ENCODE results near the gene RAB36. TPM values are rescaled to one million over a fixed set of nuclear protein-coding genes. Genes with fewer than 3 reads are reported as not detected.

Gene RAB36
- total RNA-seq, 1 donor from 2014 or later = 9.6 TPM

DNA sequence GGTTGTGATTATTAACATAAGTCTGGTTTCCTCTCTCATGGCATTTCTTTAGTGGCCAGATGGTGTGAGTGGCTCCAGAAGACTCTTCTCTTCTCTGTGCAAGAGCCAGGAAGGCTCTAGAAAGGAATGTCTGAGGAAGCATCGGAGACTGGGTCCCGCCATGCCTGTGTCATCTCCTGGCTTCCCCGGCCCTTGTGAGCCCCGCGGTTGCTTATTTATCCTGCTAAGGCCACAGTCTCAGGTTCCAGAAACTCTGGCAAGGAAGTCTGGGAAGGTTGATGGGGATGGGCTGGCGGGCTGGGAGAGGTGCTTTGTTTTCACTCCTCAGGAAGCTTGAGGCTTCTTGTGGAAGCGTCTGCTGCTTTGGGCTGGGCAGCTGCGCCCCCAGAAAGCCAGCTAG, 53.9 kb downstream of the RAB36 start:
- TF ChIP-seq, protein P1, sequence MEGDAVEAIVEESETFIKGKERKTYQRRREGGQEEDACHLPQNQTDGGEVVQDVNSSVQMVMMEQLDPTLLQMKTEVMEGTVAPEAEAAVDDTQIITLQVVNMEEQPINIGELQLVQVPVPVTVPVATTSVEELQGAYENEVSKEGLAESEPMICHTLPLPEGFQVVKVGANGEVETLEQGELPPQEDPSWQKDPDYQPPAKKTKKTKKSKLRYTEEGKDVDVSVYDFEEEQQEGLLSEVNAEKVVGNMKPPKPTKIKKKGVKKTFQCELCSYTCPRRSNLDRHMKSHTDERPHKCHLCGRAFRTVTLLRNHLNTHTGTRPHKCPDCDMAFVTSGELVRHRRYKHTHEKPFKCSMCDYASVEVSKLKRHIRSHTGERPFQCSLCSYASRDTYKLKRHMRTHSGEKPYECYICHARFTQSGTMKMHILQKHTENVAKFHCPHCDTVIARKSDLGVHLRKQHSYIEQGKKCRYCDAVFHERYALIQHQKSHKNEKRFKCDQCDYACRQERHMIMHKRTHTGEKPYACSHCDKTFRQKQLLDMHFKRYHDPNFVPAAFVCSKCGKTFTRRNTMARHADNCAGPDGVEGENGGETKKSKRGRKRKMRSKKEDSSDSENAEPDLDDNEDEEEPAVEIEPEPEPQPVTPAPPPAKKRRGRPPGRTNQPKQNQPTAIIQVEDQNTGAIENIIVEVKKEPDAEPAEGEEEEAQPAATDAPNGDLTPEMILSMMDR (IDR thresholded peaks at IDR 0.05) = no peak
- Histone ChIP-seq H3K27ac (no peak overlapping the region), H3K27me3 (ENCODE audit: low read depth) (no peaks in the 10 kb centered on the region), H3K4me3 (no peak overlapping the region), H3K36me3 (no peaks in the 10 kb centered on the region), H3K9me3 (no peaks in the 10 kb centered on the region), H3K4me1 (peaks cover 34% of the 10 kb centered on the region)
- DNase-seq = no peak
- no peak for ATAC-seq
- intact Hi-C loops (cut with DNase I) = no loop called here

DNA sequence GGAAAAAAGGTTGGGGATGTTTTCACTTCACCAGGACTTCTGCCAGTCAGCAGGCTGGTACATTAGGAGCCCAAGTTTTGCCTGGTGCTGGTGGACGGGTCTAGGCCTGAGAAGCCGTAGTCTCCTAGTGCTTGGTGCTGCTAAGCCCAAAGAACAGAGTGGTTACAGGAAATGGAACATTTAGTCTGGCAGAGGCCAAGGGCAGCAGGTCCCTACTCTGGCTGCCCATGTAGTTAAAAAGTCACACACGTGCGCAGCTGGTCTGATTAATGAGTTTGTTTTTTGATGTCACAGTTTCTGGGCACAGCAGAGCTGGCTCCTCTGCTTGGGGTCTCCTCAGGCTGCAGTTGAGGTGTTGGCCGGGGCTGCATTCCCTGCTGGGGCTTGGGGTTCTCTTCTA, 55.6 kb downstream of the RAB36 start:
- ATAC-seq (no peak), DNase-seq (no peak)
- Histone ChIP-seq H3K9me3 (no peaks in the 10 kb centered on the region), H3K36me3 (no peaks in the 10 kb centered on the region), H3K4me1 (peaks cover 45% of the 10 kb centered on the region), H3K27ac (no peak overlapping the region), H3K27me3 (ENCODE audit: low read depth) (no peaks in the 10 kb centered on the region), H3K4me3 (no peak overlapping the region)
- TF ChIP-seq, protein P1 (IDR thresholded peaks at IDR 0.05) = no peak
- intact Hi-C loops (cut with DNase I) = no loop called here

DNA sequence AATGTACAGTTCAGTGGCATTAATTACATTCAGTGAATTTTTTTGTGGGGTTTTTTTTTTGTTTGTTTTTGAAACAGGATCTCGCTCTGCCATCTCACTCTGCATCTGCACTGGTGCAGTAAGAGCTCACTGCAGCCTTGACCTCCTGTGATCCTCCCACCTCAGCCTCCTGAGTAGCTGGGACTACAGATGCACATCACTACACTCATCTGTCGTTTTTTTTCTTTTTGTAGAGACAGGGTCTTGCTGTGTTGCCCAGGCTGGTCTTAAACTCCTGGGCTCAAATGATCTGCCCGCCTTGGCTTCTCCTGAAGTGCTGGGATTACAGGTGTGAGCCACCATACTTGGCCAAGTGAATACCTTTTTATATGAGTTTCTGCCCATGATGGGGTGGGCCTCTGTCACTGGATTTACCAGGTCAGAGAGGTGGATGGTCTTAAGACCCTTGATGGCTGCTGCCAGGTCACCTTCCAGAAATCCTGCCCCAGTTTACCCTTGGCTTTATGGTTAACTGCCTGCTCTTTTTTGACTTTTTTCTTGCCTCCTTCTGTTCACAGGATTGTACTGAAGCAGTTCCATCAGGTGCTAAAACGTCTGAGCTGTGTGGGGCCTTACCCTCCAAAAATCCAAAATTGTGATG, 57.7 kb downstream of the RAB36 start:
- Histone ChIP-seq H3K9me3 (no peaks in the 10 kb centered on the region), H3K27ac (no peak overlapping the region), H3K4me1 (peaks cover 39% of the 10 kb centered on the region), H3K27me3 (ENCODE audit: low read depth) (no peaks in the 10 kb centered on the region), H3K4me3 (no peak overlapping the region), H3K36me3 (no peaks in the 10 kb centered on the region)
- ATAC-seq (no peak), DNase-seq (no peak)
- intact Hi-C loops (cut with DNase I) = no loop called here
- TF ChIP-seq, protein P1 (IDR thresholded peaks at IDR 0.05) = no peak

DNA sequence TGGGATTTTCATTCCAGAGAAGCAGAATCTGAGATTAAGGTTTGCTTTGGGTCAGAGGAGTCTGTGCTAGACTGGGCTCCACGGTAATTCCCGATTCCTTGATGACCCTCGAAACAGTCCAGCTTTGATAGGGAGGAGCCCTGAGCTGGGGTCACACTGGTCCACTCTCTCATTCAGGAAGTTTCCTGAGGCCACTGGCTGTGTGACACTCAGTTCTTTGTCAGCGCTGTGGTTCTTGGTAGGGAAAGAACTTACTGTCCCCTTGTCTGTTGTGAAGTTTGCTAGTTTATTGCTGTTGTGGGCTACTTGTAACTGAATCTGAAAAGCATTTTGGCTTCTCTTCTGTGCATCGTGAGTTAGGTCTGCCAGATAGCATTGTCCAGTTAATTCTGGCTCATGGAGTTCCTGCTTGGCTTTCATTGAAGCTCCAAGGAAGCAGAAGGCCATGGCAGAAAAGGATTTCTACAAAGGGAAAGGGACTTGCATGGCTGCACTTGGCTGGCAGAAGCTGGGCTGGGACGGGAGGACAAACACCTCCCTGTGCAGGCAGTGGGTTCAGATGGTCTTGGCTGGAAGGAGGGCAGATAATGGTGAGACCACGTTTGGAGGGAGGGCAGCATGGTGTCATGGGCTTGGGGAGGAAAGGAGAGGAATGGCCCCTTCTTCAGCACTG, 58.3 kb downstream of the RAB36 start:
- intact Hi-C loops (cut with DNase I) = no loop called here
- H3K27ac ChIP-seq = no peak overlapping the region

DNA sequence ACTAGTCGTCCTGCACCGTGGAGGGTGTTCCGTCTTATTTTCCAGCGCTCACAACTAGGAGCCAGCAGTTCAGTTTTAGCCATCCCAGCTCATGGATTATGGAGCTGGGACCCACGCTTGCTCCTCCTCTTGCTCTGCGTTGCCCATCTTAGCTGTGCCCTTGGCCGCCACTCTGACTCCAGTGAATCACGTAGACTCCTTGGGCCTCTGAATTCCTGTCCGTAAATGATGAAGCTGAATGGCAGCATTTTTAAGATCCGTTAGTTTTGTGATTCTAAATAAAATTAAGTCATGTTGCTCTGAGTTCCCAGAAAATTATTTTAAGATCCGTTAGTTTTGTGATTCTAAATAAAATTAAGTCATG, 58.8 kb downstream of the RAB36 start:
- TF ChIP-seq, protein P1 (IDR thresholded peaks at IDR 0.05) = no peak
- no peaks in the 10 kb centered on the region for H3K9me3 ChIP-seq
- ATAC-seq = no peak
- no peak overlapping the region for H3K27ac ChIP-seq
- DNase-seq = peak; percentile 8
- H3K4me1 ChIP-seq = peaks cover 31% of the 10 kb centered on the region
- no peaks in the 10 kb centered on the region for H3K36me3 ChIP-seq
- no peaks in the 10 kb centered on the region for H3K27me3 ChIP-seq (ENCODE audit: low read depth)
- no peak overlapping the region for H3K4me3 ChIP-seq
- intact Hi-C loops (cut with DNase I) = no loop called here

More for the DNA sequence above, 58.3 kb downstream of the RAB36 start:
- Histone ChIP-seq H3K9me3 (no peaks in the 10 kb centered on the region), H3K27me3 (ENCODE audit: low read depth) (no peaks in the 10 kb centered on the region), H3K36me3 (no peaks in the 10 kb centered on the region), H3K4me3 (no peak overlapping the region), H3K4me1 (peaks cover 33% of the 10 kb centered on the region)
- TF ChIP-seq, protein P1 (IDR thresholded peaks at IDR 0.05) = no peak
- ATAC-seq (no peak), DNase-seq (peak; percentile 17)
